Ovary (tissue), 9 donors: ENCODE data around the gene CISTR. TPM values are rescaled to one million over a fixed set of nuclear protein-coding genes. Genes with fewer than 3 reads are reported as not detected.

ENCODE experiments used
- DNase-seq, 5 donors: peaks; one replicate each; pipeline ENCODE4 v3.0.0-alpha.2; 2019 to 2020
- H3K27ac ChIP-seq, 2 donors: fragments of 200-600 bp; one replicate each; pipeline versions ENCODE4 v1.5.1 to v1.8.0; 2019 to 2022
- H3K27me3 ChIP-seq: fragments of 200-600 bp; one replicate; pipeline ENCODE4 v1.8.0; 2022
- H3K36me3 ChIP-seq: fragments of 200-600 bp; sonication (generic); one replicate; pipeline ENCODE4 v1.5.1; 2019
- H3K4me1 ChIP-seq: one replicate; pipeline ENCODE4 v1.8.1; 2013; ENCODE audit warnings: mild to moderate bottlenecking, moderate library complexity; ENCODE audit not compliant: insufficient read depth
- H3K4me3 ChIP-seq: fragments of 200-600 bp; sonication (generic); one replicate; pipeline ENCODE4 v1.5.1; 2017
- H3K9me3 ChIP-seq, 2 donors: fragments of 200-600 bp in 1 of 2; sonication (generic) in 1 of 2; one replicate each; pipeline versions ENCODE4 v1.5.1 to v1.8.1; 2013 to 2019; ENCODE audit warnings: mild to moderate bottlenecking in 1 of 2, moderate library complexity in 1 of 2
- EP300 ChIP-seq: sonication (generic); formaldehyde crosslinking; IDR thresholded peaks from one replicate; pipeline ENCODE4 v1.6.1; 2017; ENCODE audit warnings: antibody characterized with exemption
- POLR2A ChIP-seq: fragments of 450-650 bp; IDR thresholded peaks from one replicate; pipeline ENCODE4 v1.6.1; 2017; ENCODE audit warnings: antibody characterized with exemption, mild to moderate bottlenecking, moderate library complexity
- WGBS, 3 donors: extraction: QIAGEN DNeasy Blood & Tissue Kit in 1 of 3; methylation state at CpG; one replicate each; pipeline versions ENCODE4 v1.1.5 to v1.1.7; 2013 to 2017; 5-methylcytosine and 5-hydroxymethylcytosine counted together
- intact Hi-C, 4 donors: fragments of 100-400 bp; cut with DNase I; formaldehyde crosslinking; loops; one replicate each; pipeline versions ENCODE4 v1.11.0 to v1.15.1; 2022 to 2023
- polyA plus RNA-seq, 2 donors: library from polyadenylated mRNA; stranded (reverse); fragments of 200-250 nt in 1 of 2; fragments of 350-450 nt in 1 of 2; fragmentation: Illumina TruSeq in 1 of 2; extraction: RNeasy Lipid Tissue Mini Kit (QIAGEN cat#74804) in 1 of 2; gene quantifications; one replicate each; pipeline ENCODE4 v1.2.3, GENCODE V29; 2013 to 2014
- total RNA-seq, 7 donors: library from RNA; depleted of rRNA in 2 of 7; stranded (reverse); fragments of >200 nt in 2 of 7; fragmentation: NEBNext Ultra II Directional in 3 of 7; extraction: Animal tissue kit (Norgen Biotek cat#: 25700) in 3 of 7; gene quantifications; one replicate each; pipeline versions ENCODE4 v1.1.0 to v1.2.4, GENCODE V29; 2016 to 2023
- TF ChIP-seq, protein P1 (sequence below), 3 donors: fragments of 450-650 bp in 2 of 3; fragments of 200-600 bp in 1 of 3; IDR thresholded peaks; one replicate each; pipeline versions ENCODE4 v1.5.1 to v1.8.0; 2016 to 2022; ENCODE audit warnings: antibody characterized with exemption in 3 of 3, mild to moderate bottlenecking in 1 of 3
- donor health status: DM: no; HTN: no; CAD: no; lungs with moderate emphysema.
- donor health status: DM: no; HTN: no; CAD: no.
- donor health status: Bipolar disorder and iron deficiency.
- donor health status: DM: yes; HTN: yes; CAD: no.
- donor health status: DM: no; HTN: no; CAD: no.
- donor health status: DM: yes; HTN: yes; CAD: no.

The CISTR gene
- total and polyA plus RNA-seq, 9 donors: not detected

GRCh38 chr12:53746592-53747092 is 5.1 kb downstream of the CISTR start:
- TF ChIP-seq, protein P1, sequence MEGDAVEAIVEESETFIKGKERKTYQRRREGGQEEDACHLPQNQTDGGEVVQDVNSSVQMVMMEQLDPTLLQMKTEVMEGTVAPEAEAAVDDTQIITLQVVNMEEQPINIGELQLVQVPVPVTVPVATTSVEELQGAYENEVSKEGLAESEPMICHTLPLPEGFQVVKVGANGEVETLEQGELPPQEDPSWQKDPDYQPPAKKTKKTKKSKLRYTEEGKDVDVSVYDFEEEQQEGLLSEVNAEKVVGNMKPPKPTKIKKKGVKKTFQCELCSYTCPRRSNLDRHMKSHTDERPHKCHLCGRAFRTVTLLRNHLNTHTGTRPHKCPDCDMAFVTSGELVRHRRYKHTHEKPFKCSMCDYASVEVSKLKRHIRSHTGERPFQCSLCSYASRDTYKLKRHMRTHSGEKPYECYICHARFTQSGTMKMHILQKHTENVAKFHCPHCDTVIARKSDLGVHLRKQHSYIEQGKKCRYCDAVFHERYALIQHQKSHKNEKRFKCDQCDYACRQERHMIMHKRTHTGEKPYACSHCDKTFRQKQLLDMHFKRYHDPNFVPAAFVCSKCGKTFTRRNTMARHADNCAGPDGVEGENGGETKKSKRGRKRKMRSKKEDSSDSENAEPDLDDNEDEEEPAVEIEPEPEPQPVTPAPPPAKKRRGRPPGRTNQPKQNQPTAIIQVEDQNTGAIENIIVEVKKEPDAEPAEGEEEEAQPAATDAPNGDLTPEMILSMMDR (IDR thresholded peaks at IDR 0.05): peak; percentile 99
- no peak for TF ChIP-seq EP300
- Histone ChIP-seq H3K4me3 (no peak overlapping the region), H3K4me1 (peaks cover 4% of the 10 kb centered on the region), H3K27me3 (no peaks in the 10 kb centered on the region), H3K36me3 (no peaks in the 10 kb centered on the region), H3K9me3 (no peaks in the 10 kb centered on the region), H3K27ac (no peak overlapping the region)
- intact Hi-C loops: loop anchor here in 3 of 4 donors (2.0 to 10.0 kb wide), 2 partner anchors 44 to 202 kb away; no protein-coding TSS in a partner anchor
- 1% methylated on average over 20 of the region's 20 CpGs for WGBS, 3 donors
- DNase-seq: peak; percentile 91 to 97 (median 95)

GRCh38 chr12:53744751-53745150 is 7.0 kb downstream of the CISTR start:
- no peak for DNase-seq
- no peak overlapping the region for H3K4me3 ChIP-seq
- H3K4me1 ChIP-seq: peaks cover 4% of the 10 kb centered on the region
- H3K27me3 ChIP-seq: no peaks in the 10 kb centered on the region
- intact Hi-C loops: loop anchor here (5.0 to 10.0 kb wide), 3 partner anchors 42 to 202 kb away; no protein-coding TSS in a partner anchor
- H3K36me3 ChIP-seq: no peaks in the 10 kb centered on the region
- TF ChIP-seq, protein P1 (IDR thresholded peaks at IDR 0.05): no peak
- TF ChIP-seq EP300 (no peak), POLR2A (no peak)
- no peak overlapping the region for H3K27ac ChIP-seq
- 24 to 39% (median 30%) methylated on average over 6 of the region's 6 CpGs for WGBS, 3 donors
- no peaks in the 10 kb centered on the region for H3K9me3 ChIP-seq

DNA sequence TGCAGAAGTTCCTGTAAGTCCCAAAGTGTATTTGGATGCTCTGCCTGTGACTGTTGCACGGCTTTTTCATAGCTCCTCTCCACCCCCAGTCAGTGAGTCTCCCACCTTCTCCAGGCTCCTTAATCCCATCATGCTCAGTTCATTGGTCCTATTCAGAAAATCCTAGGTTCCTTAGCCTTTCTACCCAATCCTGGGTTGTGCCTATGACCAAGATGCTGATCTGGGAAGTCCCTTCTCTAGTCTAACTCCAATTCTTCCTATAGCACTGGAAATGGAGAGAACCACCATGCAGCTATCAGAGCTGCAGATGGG is 7.7 kb downstream of the CISTR start:
- TF ChIP-seq EP300 (no peak), POLR2A (no peak)
- TF ChIP-seq, protein P1 (IDR thresholded peaks at IDR 0.05): no peak
- 74 to 87% (median 76%) methylated on average over 1 of the region's 1 CpG for WGBS, 3 donors
- Histone ChIP-seq H3K4me1 (peaks cover 4% of the 10 kb centered on the region), H3K4me3 (no peak overlapping the region), H3K36me3 (no peaks in the 10 kb centered on the region), H3K27ac (no peak overlapping the region), H3K9me3 (no peaks in the 10 kb centered on the region), H3K27me3 (no peaks in the 10 kb centered on the region)
- DNase-seq: no peak
- intact Hi-C loops: loop anchor here (5.0 to 10.0 kb wide), 3 partner anchors 42 to 202 kb away; no protein-coding TSS in a partner anchor

GRCh38 chr12:53743266-53744129 is 8.3 kb downstream of the CISTR start:
- H3K4me1 ChIP-seq: peaks cover 4% of the 10 kb centered on the region
- 14 to 20% (median 14%) methylated on average over 16 of the region's 16 CpGs for WGBS, 3 donors
- no peak overlapping the region for H3K4me3 ChIP-seq
- no peaks in the 10 kb centered on the region for H3K36me3 ChIP-seq
- peak in 4 of 5 donors; percentile 31 to 71 (median 68) for DNase-seq
- no peaks in the 10 kb centered on the region for H3K27me3 ChIP-seq
- no peak overlapping the region for H3K27ac ChIP-seq
- H3K9me3 ChIP-seq: no peaks in the 10 kb centered on the region
- intact Hi-C loops: loop anchor here (2.0 to 10.0 kb wide), 4 partner anchors 41 to 201 kb away; no protein-coding TSS in a partner anchor
- no peak for TF ChIP-seq POLR2A
- TF ChIP-seq, protein P1 (IDR thresholded peaks at IDR 0.05): peak; percentile 80 to 84 (median 80)
